GM21723 (cell line): ENCODE data around the gene RBM4B.
A peak's percentile ranks its signal among the peaks of the same experiment; 100 is the strongest.

Experiments
- ATAC-seq: cut with Tn5 transposase; IDR thresholded peaks from one replicate; pipeline ENCODE4 v1.9.1; 2021; ENCODE audit warnings: mild to moderate bottlenecking, moderate library complexity; ENCODE audit not compliant: unreplicated experiment

The RBM4B gene

GRCh38 chr11:66617155-66617834 lies 60.4 kb downstream of the RBM4B start:
- ATAC-seq, result no peak

DNA sequence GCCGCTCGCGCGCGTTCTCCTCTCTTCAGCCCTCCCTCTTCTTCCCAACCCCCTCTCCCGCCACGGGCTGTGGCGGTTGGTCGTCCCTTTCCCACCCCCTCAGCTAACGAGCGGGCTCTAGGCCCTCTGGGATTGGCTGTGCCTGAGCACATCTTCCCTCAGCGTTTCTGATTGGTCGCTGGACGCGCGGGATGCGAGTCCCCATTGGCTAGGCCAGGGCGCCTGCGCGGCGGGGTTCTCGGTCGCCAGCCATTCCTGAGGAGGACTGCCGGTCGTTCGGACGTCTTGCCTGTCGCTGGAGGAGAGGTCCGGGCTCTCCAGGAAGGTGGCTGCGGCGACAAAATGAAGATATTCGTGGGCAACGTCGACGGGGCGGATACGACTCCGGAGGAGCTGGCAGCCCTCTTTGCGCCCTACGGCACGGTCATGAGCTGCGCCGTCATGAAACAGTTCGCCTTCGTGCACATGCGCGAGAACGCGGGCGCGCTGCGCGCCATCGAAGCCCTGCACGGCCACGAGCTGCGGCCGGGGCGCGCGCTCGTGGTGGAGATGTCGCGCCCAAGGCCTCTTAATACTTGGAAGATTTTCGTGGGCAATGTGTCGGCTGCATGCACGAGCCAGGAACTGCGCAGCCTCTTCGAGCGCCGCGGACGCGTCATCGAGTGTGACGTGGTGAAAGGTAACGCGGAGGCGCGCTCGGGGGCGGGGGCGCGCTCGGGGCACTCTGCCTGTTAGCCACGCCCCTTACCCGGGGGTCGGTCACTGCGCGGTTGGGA lies 61.1 kb downstream of the RBM4B start, which contains the start of gene RBM14:
RBM14 (plus strand) TSS at position 252 of the 776 bp plus-strand sequence; CDS start at position 343, 91 bp downstream.
- peak; percentile 82 for ATAC-seq
